SK-N-SH (cell line): Measurements from ENCODE around the gene BLCAP. TPM values are rescaled to one million over a fixed set of nuclear protein-coding genes. Genes with fewer than 3 reads are reported as not detected.

Experiments used
- CTCF ChIA-PET: fragments of 300-600, 350-600 bp; formaldehyde crosslinking; extraction: SDS; loops from one replicate; lab custom pipeline; 2021; lab: Yijun Ruan, JAX
- POLR2A ChIA-PET: fragments of 350-600 bp; sonication (Branson Sonifier 250); formaldehyde crosslinking; extraction: SDS; loops from one replicate; lab custom pipeline; 2020; ENCODE audit warnings: antibody characterized with exemption, inconsistent platforms; lab: Yijun Ruan, JAX
- DNase-seq: peaks from one replicate; pipeline ENCODE4 v3.0.0; 2012
- H2AFZ ChIP-seq: fragments of 200-600 bp; sonication (generic); 2 replicates; pipeline ENCODE4 v1.8.1; 2016; ENCODE audit warnings: antibody characterized with exemption, mild to moderate bottlenecking, low read depth
- H3F3A ChIP-seq: fragments of 200-600 bp; sonication (generic); replicated peaks from 2 replicates; pipeline ENCODE3; 2016; ENCODE audit warnings: antibody characterized with exemption, mild to moderate bottlenecking; ENCODE audit not compliant: insufficient read depth
- H3K27ac ChIP-seq, 2 experiments: fragments of 200-500 bp in 1 of 2; fragments of 200-600 bp in 1 of 2; sonication (Bioruptor generic) in 1 of 2; sonication (generic), shearing (Covaris generic) in 1 of 2; 2 replicates each; pipeline versions ENCODE4 v1.5.1 to v1.6.1; 2014 to 2016; ENCODE audit warnings: low read depth in 2 of 2, inconsistent platforms in 1 of 2, low read length in 1 of 2, mild to moderate bottlenecking in 1 of 2, mixed read lengths in 1 of 2
- H3K27me3 ChIP-seq: fragments of 200-600 bp; sonication (generic), shearing (Covaris generic); 2 replicates; pipeline ENCODE4 v1.6.1; 2016; ENCODE audit warnings: mixed run types; ENCODE audit not compliant: insufficient read depth
- H3K36me3 ChIP-seq, 2 experiments: fragments of 200-500 bp in 1 of 2; fragments of 200-600 bp in 1 of 2; sonication (Bioruptor generic) in 1 of 2; sonication (generic) in 1 of 2; replicated peaks in 1 of 2; 2 replicates each; pipeline versions ENCODE3 to v1.5.1; 2014 to 2016; ENCODE audit warnings: low read length in 1 of 2, mild to moderate bottlenecking in 1 of 2; ENCODE audit not compliant: insufficient read depth in 2 of 2, control insufficient read depth in 1 of 2
- H3K4me1 ChIP-seq, 2 experiments: fragments of 200-500 bp in 1 of 2; fragments of 200-600 bp in 1 of 2; sonication (Bioruptor generic) in 1 of 2; sonication (generic), shearing (Covaris generic) in 1 of 2; 2 replicates each; pipeline versions ENCODE4 v1.5.1 to v1.6.1; 2014 to 2016; ENCODE audit warnings: low read depth in 1 of 2, low read length in 1 of 2, mixed run types in 1 of 2; ENCODE audit not compliant: insufficient read depth in 2 of 2, control insufficient read depth in 1 of 2
- H3K4me2 ChIP-seq: fragments of 200-600 bp; sonication (generic), shearing (Covaris generic); 2 replicates; pipeline ENCODE4 v1.6.1; 2017; ENCODE audit warnings: mixed run types
- H3K4me3 ChIP-seq, 2 experiments: fragments of 200-500 bp in 1 of 2; fragments of 200-600 bp in 1 of 2; sonication (Bioruptor generic) in 1 of 2; sonication (generic), shearing (Covaris generic) in 1 of 2; 2 replicates each; pipeline versions ENCODE4 v1.5.1 to v1.8.1; 2014 to 2016; ENCODE audit warnings: low read depth in 2 of 2, inconsistent platforms in 1 of 2, low read length in 1 of 2, mild to moderate bottlenecking in 1 of 2, mixed read lengths in 1 of 2, moderate library complexity in 1 of 2
- H3K79me2 ChIP-seq: fragments of 200-600 bp; sonication (generic); 2 replicates; pipeline ENCODE4 v1.8.1; 2017; ENCODE audit warnings: mild to moderate bottlenecking; ENCODE audit not compliant: insufficient read depth
- H3K9ac ChIP-seq: fragments of 200-600 bp; sonication (generic); 2 replicates; pipeline ENCODE4 v1.6.1; 2017; ENCODE audit warnings: mixed run types
- H3K9me2 ChIP-seq: fragments of 200-600 bp; sonication (generic); 2 replicates; pipeline ENCODE4 v1.6.1; 2017; ENCODE audit warnings: mixed run types
- H3K9me3 ChIP-seq: fragments of 200-600 bp; sonication (generic); 2 replicates; pipeline ENCODE4 v1.6.1; 2017; ENCODE audit warnings: mixed run types, mild to moderate bottlenecking, moderate library complexity
- H4K20me1 ChIP-seq: fragments of 200-600 bp; sonication (generic); 2 replicates; pipeline ENCODE4 v1.6.1; 2017; ENCODE audit warnings: mild to moderate bottlenecking, mixed run types; ENCODE audit not compliant: insufficient read depth
- CTCF ChIP-seq: fragments of 200-600 bp; sonication (generic); IDR thresholded peaks from 2 replicates; pipeline ENCODE4 v1.6.1; 2017; ENCODE audit warnings: antibody characterized with exemption, mild to moderate bottlenecking, moderate library complexity
- FOSL2 ChIP-seq: IDR thresholded peaks from 2 replicates; pipeline ENCODE4 v1.4.0; 2012; ENCODE audit warnings: low read depth, mild to moderate bottlenecking, moderate library complexity, borderline replicate concordance
- GABPA ChIP-seq: IDR thresholded peaks from 2 replicates; pipeline ENCODE4 v1.4.0; 2012; ENCODE audit warnings: low read depth, mild to moderate bottlenecking
- GATA2 ChIP-seq: sonication (generic); formaldehyde crosslinking; IDR thresholded peaks from 2 replicates; pipeline ENCODE4 v1.5.0; 2020; ENCODE audit warnings: mild to moderate bottlenecking, missing genetic modification reagents
- MEF2A ChIP-seq: IDR thresholded peaks from 2 replicates; pipeline ENCODE4 v1.4.0; 2012; ENCODE audit warnings: low read depth, borderline replicate concordance
- NFIC ChIP-seq: IDR thresholded peaks from 2 replicates; pipeline ENCODE4 v1.4.0; 2012; ENCODE audit warnings: borderline replicate concordance
- NRF1 ChIP-seq: IDR thresholded peaks from 2 replicates; pipeline ENCODE4 v1.6.1; 2012; ENCODE audit warnings: low read depth, mild to moderate bottlenecking, low read length
- SIN3A ChIP-seq: IDR thresholded peaks from 2 replicates; pipeline ENCODE4 v1.6.1; 2012; ENCODE audit warnings: low read depth, mild to moderate bottlenecking, low read length, moderate library complexity, borderline replicate concordance
- SMC3 ChIP-seq: IDR thresholded peaks from 2 replicates; pipeline ENCODE4 v1.6.1; 2012; ENCODE audit warnings: low read depth, low read length, improper control_type of control experiment
- TCF12 ChIP-seq: IDR thresholded peaks from 2 replicates; pipeline ENCODE4 v1.4.0; 2012
- WGBS: methylation state at CpG from one replicate; pipeline ENCODE4 v1.1.6; 2017; ENCODE audit warnings: low lambda C conversion rate; 5-methylcytosine and 5-hydroxymethylcytosine counted together
- polyA plus RNA-seq, 3 experiments: library from polyadenylated mRNA; depleted of rRNA; stranded (reverse); fragments of >200 nt; gene quantifications; 2 replicates each; pipeline ENCODE4 v1.2.3, GENCODE V29; 2012
- TF ChIP-seq, protein P1 (sequence below): fragments of 150-350 bp; IDR thresholded peaks from 2 replicates; pipeline ENCODE4 v1.6.1; 2016; ENCODE audit warnings: mild to moderate bottlenecking, low read depth, low read length
- TF ChIP-seq, protein P2 (sequence below): IDR thresholded peaks from 2 replicates; pipeline ENCODE4 v1.4.0; 2012; ENCODE audit warnings: low read depth, borderline replicate concordance

Gene BLCAP
- polyA plus RNA-seq, 1 of the 3 experiments (the other 2 are of a cell fraction): 55.8 TPM

DNA sequence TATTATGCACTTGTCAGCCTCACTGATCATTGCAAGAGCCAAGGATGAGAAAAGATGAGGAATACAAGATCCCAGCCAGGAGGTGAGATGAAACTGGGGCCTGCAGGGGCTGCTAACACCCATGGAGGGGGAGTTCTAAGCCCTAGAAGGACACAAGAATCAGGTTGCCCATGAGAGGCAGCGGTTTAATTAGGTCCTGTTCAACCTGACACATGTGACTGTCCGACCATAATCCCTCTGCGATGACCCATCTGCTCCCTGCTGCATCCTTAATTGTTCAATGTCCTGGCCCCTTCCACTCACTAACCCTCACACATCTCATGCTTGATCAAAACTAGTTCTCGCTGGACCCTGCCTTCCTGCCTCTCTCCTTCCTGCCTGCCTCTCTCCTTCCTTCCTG is 58.8 kb downstream of the BLCAP start:
- H2AFZ ChIP-seq: no peak overlapping the region

More for the DNA sequence above, 58.8 kb downstream of the BLCAP start:
- H3F3A ChIP-seq: no peaks in the 10 kb centered on the region
- H3K4me3 ChIP-seq: no peak overlapping the region
- ChIA-PET CTCF (no interaction called here), POLR2A (no interaction called here)
- H3K27ac ChIP-seq: no peak overlapping the region
- no peaks in the 10 kb centered on the region for H3K9me2 ChIP-seq
- no peaks in the 10 kb centered on the region for H3K79me2 ChIP-seq
- peaks cover 0 to 3% of the 10 kb centered on the region in 2 experiments; a peak in 1 of 4 replicates for H3K4me1 ChIP-seq
- H3K9ac ChIP-seq: no peak overlapping the region
- no peak overlapping the region for H3K4me2 ChIP-seq
- WGBS: 52% methylated on average over 4 of the region's 4 CpGs
- H3K27me3 ChIP-seq: peaks cover 7% of the 10 kb centered on the region; the same call in 1 of the 2 replicates
- H3K9me3 ChIP-seq: no peaks in the 10 kb centered on the region
- no peaks in the 10 kb centered on the region for H4K20me1 ChIP-seq
- TF ChIP-seq GATA2 (CRISPR knock-in tag) (no peak), TCF12 (no peak), NRF1 (no peak), GABPA (no peak), CTCF (no peak), SMC3 (no peak), SIN3A (no peak), NFIC (no peak), MEF2A (no peak), FOSL2 (no peak)
- TF ChIP-seq, protein P1, sequence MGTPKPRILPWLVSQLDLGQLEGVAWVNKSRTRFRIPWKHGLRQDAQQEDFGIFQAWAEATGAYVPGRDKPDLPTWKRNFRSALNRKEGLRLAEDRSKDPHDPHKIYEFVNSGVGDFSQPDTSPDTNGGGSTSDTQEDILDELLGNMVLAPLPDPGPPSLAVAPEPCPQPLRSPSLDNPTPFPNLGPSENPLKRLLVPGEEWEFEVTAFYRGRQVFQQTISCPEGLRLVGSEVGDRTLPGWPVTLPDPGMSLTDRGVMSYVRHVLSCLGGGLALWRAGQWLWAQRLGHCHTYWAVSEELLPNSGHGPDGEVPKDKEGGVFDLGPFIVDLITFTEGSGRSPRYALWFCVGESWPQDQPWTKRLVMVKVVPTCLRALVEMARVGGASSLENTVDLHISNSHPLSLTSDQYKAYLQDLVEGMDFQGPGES: no peak
- TF ChIP-seq, protein P2, sequence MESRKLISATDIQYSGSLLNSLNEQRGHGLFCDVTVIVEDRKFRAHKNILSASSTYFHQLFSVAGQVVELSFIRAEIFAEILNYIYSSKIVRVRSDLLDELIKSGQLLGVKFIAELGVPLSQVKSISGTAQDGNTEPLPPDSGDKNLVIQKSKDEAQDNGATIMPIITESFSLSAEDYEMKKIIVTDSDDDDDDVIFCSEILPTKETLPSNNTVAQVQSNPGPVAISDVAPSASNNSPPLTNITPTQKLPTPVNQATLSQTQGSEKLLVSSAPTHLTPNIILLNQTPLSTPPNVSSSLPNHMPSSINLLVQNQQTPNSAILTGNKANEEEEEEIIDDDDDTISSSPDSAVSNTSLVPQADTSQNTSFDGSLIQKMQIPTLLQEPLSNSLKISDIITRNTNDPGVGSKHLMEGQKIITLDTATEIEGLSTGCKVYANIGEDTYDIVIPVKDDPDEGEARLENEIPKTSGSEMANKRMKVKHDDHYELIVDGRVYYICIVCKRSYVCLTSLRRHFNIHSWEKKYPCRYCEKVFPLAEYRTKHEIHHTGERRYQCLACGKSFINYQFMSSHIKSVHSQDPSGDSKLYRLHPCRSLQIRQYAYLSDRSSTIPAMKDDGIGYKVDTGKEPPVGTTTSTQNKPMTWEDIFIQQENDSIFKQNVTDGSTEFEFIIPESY: no peak
- H3K36me3 ChIP-seq: no peaks in the 10 kb centered on the region
- DNase-seq: no peak

Other genes starting within 250 kb of the BLCAP start
- gene MANBAL, start 238.2 kb downstream of the BLCAP start, polyA plus RNA-seq (2012; rRNA removed): 105 and 141 TPM in 2 replicates
- gene SRC, start 181.7 kb downstream of the BLCAP start, polyA plus RNA-seq (2012; rRNA removed): 23.8 and 25.6 TPM in 2 replicates
- 6.7 and 11.3 TPM in 2 replicates for gene NNAT, start 6.6 kb downstream of the BLCAP start, polyA plus RNA-seq (2012; rRNA removed)
- gene CTNNBL1, start 166.2 kb upstream of the BLCAP start, polyA plus RNA-seq (2012; rRNA removed): 29.5 and 34.4 TPM in 2 replicates